H1 (cell line): ENCODE results near the gene ZNF649. TPM values are rescaled to one million over a fixed set of nuclear protein-coding genes. Genes with fewer than 3 reads are reported as not detected.
A peak's percentile ranks its signal among the peaks of the same experiment; 100 is the strongest.

ENCODE experiments used
- CTCF ChIA-PET: fragments of 300-600 bp; sonication (Branson Sonifier 250); formaldehyde crosslinking; loops from one replicate; lab custom pipeline; 2021; ENCODE audit not compliant: partially characterized antibody; lab: Charles Lee
- POLR2A ChIA-PET: fragments of 300-600 bp; sonication (Branson Sonifier 250); formaldehyde crosslinking; loops from one replicate; lab custom pipeline; 2021; ENCODE audit warnings: inconsistent platforms; ENCODE audit not compliant: partially characterized antibody; lab: Charles Lee
- DNase-seq, 2 experiments: peaks; one replicate each; pipeline versions ENCODE4 v3.0.0 to v3.0.0-alpha.2; 2010 to 2022; ENCODE audit warnings: low spot score in 2 of 2, low read depth in 1 of 2, mixed read lengths in 1 of 2
- FAIRE-seq: peaks from 2 replicates; lab custom pipeline; 2011; peaks lifted over from hg19 to GRCh38; lab: Jason Lieb, UNC
- H2AFZ ChIP-seq: 2 replicates; pipeline ENCODE4 v1.8.1; 2012; ENCODE audit warnings: low read length, inconsistent platforms
- H2AK5ac ChIP-seq: 2 replicates; pipeline ENCODE4 v1.6.1; 2013; ENCODE audit warnings: low read depth, low read length
- H2BK120ac ChIP-seq: replicated peaks from 2 replicates; pipeline ENCODE3; 2013; ENCODE audit warnings: low read depth, low read length, inconsistent platforms
- H2BK12ac ChIP-seq: 2 replicates; pipeline ENCODE4 v1.6.1; 2013; ENCODE audit warnings: low read depth, low read length
- H2BK15ac ChIP-seq: 2 replicates; pipeline ENCODE4 v1.6.1; 2013; ENCODE audit warnings: low read length
- H2BK20ac ChIP-seq: 2 replicates; pipeline ENCODE4 v1.6.1; 2013; ENCODE audit warnings: low read length
- H2BK5ac ChIP-seq: 2 replicates; pipeline ENCODE4 v1.6.1; 2013; ENCODE audit warnings: low read depth, low read length
- H3K14ac ChIP-seq: 2 replicates; pipeline ENCODE4 v1.6.1; 2013; ENCODE audit warnings: inconsistent platforms; ENCODE audit not compliant: insufficient read length
- H3K18ac ChIP-seq: 2 replicates; pipeline ENCODE4 v1.6.1; 2013; ENCODE audit warnings: low read length; ENCODE audit errors: extremely low read depth
- H3K23ac ChIP-seq: 2 replicates; pipeline ENCODE4 v1.6.1; 2013; ENCODE audit warnings: inconsistent platforms; ENCODE audit not compliant: insufficient read length
- H3K23me2 ChIP-seq: 2 replicates; pipeline ENCODE4 v1.6.1; 2013; ENCODE audit warnings: low read depth, low read length
- H3K27ac ChIP-seq: 2 replicates; pipeline ENCODE4 v1.6.1; 2011; ENCODE audit warnings: low read depth, low read length, inconsistent platforms
- H3K27me3 ChIP-seq, 4 experiments: replicated peaks in 1 of 4; 1 replicate in 1 of 4; 2 replicates in 3 of 4; pipeline versions ENCODE4 v1.6.1 to v1.8.1; 2011 to 2013; ENCODE audit warnings: low read length in 3 of 4, mild to moderate bottlenecking in 3 of 4, inconsistent platforms in 2 of 4, mixed read lengths in 2 of 4, moderate library complexity in 1 of 4; ENCODE audit not compliant: control insufficient read depth in 3 of 4, insufficient read depth in 3 of 4; ENCODE audit errors: extremely low read depth in 1 of 4
- H3K36me3 ChIP-seq, 4 experiments: 2 replicates each; pipeline versions ENCODE4 v1.6.1 to v1.8.1; 2011 to 2013; ENCODE audit warnings: mild to moderate bottlenecking in 4 of 4, low read length in 3 of 4, moderate library complexity in 2 of 4, control low read depth in 1 of 4, inconsistent platforms in 1 of 4; ENCODE audit not compliant: insufficient read depth in 4 of 4, control insufficient read depth in 2 of 4
- H3K4ac ChIP-seq: replicated peaks from 2 replicates; pipeline ENCODE3; 2013; ENCODE audit warnings: low read length, low read depth, mixed read lengths, inconsistent platforms; ENCODE audit not compliant: insufficient read length
- H3K4me1 ChIP-seq, 4 experiments: replicated peaks in 1 of 4; 1 replicate in 1 of 4; 2 replicates in 3 of 4; pipeline versions ENCODE4 v1.6.1 to v1.8.1; 2011 to 2013; ENCODE audit warnings: low read length in 3 of 4, inconsistent platforms in 2 of 4, mixed read lengths in 1 of 4; ENCODE audit not compliant: insufficient read depth in 4 of 4, control insufficient read depth in 3 of 4
- H3K4me2 ChIP-seq, 2 experiments: 2 replicates each; pipeline versions ENCODE4 v1.6.1 to v1.8.1; 2011 to 2013; ENCODE audit warnings: low read depth in 2 of 2, low read length in 2 of 2, control low read depth in 1 of 2, inconsistent platforms in 1 of 2, mild to moderate bottlenecking in 1 of 2; ENCODE audit not compliant: insufficient read depth in 1 of 2
- H3K4me3 ChIP-seq, 4 experiments: fragments of 200-600, 300-600 bp in 1 of 4; sonication (generic), shearing (Covaris generic), sonication (Bioruptor Twin) in 1 of 4; 2 replicates each; pipeline versions ENCODE4 v1.5.1 to v1.8.1; 2011 to 2016; ENCODE audit warnings: low read length in 4 of 4, low read depth in 3 of 4, control low read depth in 2 of 4, inconsistent platforms in 2 of 4, mild to moderate bottlenecking in 2 of 4, mixed read lengths in 1 of 4, moderate library complexity in 1 of 4; ENCODE audit not compliant: insufficient read depth in 2 of 4; ENCODE audit errors: extremely low read depth in 1 of 4
- H3K56ac ChIP-seq: replicated peaks from 2 replicates; pipeline ENCODE3; 2013; ENCODE audit warnings: low read depth, mild to moderate bottlenecking, mixed read lengths, low read length, inconsistent platforms; ENCODE audit not compliant: insufficient read length
- H3K79me1 ChIP-seq: 2 replicates; pipeline ENCODE4 v1.6.1; 2013; ENCODE audit warnings: low read depth, low read length, control low read depth
- H3K79me2 ChIP-seq, 2 experiments: 2 replicates each; pipeline versions ENCODE4 v1.6.1 to v1.8.1; 2012 to 2013; ENCODE audit warnings: low read length in 2 of 2, mild to moderate bottlenecking in 2 of 2, inconsistent platforms in 1 of 2; ENCODE audit not compliant: insufficient read depth in 2 of 2, control insufficient read depth in 1 of 2
- H3K9ac ChIP-seq, 4 experiments: replicated peaks in 1 of 4; 1 replicate in 1 of 4; 2 replicates in 3 of 4; pipeline versions ENCODE4 v1.6.1 to v1.8.1; 2011 to 2013; ENCODE audit warnings: low read depth in 3 of 4, low read length in 3 of 4, control low read depth in 2 of 4, mild to moderate bottlenecking in 2 of 4, moderate library complexity in 2 of 4, inconsistent platforms in 1 of 4; ENCODE audit errors: extremely low read depth in 1 of 4
- H3K9me3 ChIP-seq, 2 experiments: 2 replicates each; pipeline versions ENCODE4 v1.6.1 to v1.8.1; 2012 to 2013; ENCODE audit warnings: mild to moderate bottlenecking in 2 of 2, moderate library complexity in 2 of 2, control low read depth in 1 of 2, inconsistent platforms in 1 of 2, low read depth in 1 of 2, low read length in 1 of 2, mixed read lengths in 1 of 2; ENCODE audit not compliant: insufficient read depth in 2 of 2
- H4K20me1 ChIP-seq, 2 experiments: replicated peaks in 1 of 2; 2 replicates each; pipeline versions ENCODE3 to v1.8.1; 2011 to 2013; ENCODE audit warnings: inconsistent platforms in 2 of 2, low read length in 2 of 2, mild to moderate bottlenecking in 1 of 2; ENCODE audit not compliant: insufficient read depth in 2 of 2, control insufficient read depth in 1 of 2
- H4K5ac ChIP-seq: 2 replicates; pipeline ENCODE4 v1.6.1; 2013; ENCODE audit warnings: low read length, low read depth, mixed read lengths, inconsistent platforms; ENCODE audit not compliant: insufficient read length
- H4K8ac ChIP-seq: 2 replicates; pipeline ENCODE4 v1.8.0; 2013; ENCODE audit warnings: mild to moderate bottlenecking, moderate library complexity, low read length, inconsistent platforms; ENCODE audit not compliant: insufficient read depth; ENCODE audit errors: extremely low read depth
- H4K91ac ChIP-seq: replicated peaks from 2 replicates; pipeline ENCODE3; 2013; ENCODE audit warnings: low read length, mixed read lengths, inconsistent platforms; ENCODE audit not compliant: insufficient read length
- CBX8 ChIP-seq: fragments of 300-800, 300-1000 bp; sonication (generic); IDR thresholded peaks from 2 replicates; pipeline ENCODE4 v1.7.1; 2016; ENCODE audit warnings: low read depth, low read length, borderline replicate concordance
- CHD2 ChIP-seq: IDR thresholded peaks from 2 replicates; pipeline ENCODE4 v1.6.1; 2012; ENCODE audit warnings: low read length, improper control_type of control experiment
- GTF2F1 ChIP-seq: IDR thresholded peaks from 2 replicates; pipeline ENCODE4 v1.6.1; 2012; ENCODE audit warnings: low read depth, low read length, improper control_type of control experiment, borderline replicate concordance
- HDAC6 ChIP-seq: IDR thresholded peaks from one replicate; pipeline ENCODE4 v1.7.1; 2012; ENCODE audit warnings: low read depth, mild to moderate bottlenecking, inconsistent platforms, low read length, moderate library complexity
- POLR2A ChIP-seq, 2 experiments: IDR thresholded peaks; 1 replicate in 1 of 2; 2 replicates in 1 of 2; pipeline ENCODE4 v1.6.1; 2011; ENCODE audit warnings: low read depth in 2 of 2, low read length in 2 of 2, mild to moderate bottlenecking in 2 of 2; ENCODE audit errors: control extremely low read depth in 1 of 2
- POLR2AphosphoS5 ChIP-seq: IDR thresholded peaks from 2 replicates; pipeline ENCODE4 v1.6.1; 2011; ENCODE audit warnings: low read depth, low read length
- RBBP5 ChIP-seq: IDR thresholded peaks from 2 replicates; pipeline ENCODE4 v1.7.1; 2012; ENCODE audit warnings: low read depth, mild to moderate bottlenecking, inconsistent platforms, low read length, moderate library complexity, borderline replicate concordance
- SIN3A ChIP-seq, 2 experiments: IDR thresholded peaks in 1 of 2; conservative IDR thresholded peaks in 1 of 2; 2 replicates each; pipeline ENCODE4 v1.6.1; 2011 to 2012; ENCODE audit warnings: low read length in 2 of 2, improper control_type of control experiment in 1 of 2, low read depth in 1 of 2, mild to moderate bottlenecking in 1 of 2
- SP2 ChIP-seq: IDR thresholded peaks from 2 replicates; pipeline ENCODE4 v1.6.1; 2012; ENCODE audit warnings: mild to moderate bottlenecking, low read length, inconsistent platforms
- TAF1 ChIP-seq: IDR thresholded peaks from 2 replicates; pipeline ENCODE4 v1.6.1; 2011; ENCODE audit warnings: mild to moderate bottlenecking, low read depth, low read length
- TAF7 ChIP-seq: optimal IDR thresholded peaks from 2 replicates; pipeline ENCODE3; 2011; ENCODE audit warnings: low read depth, mild to moderate bottlenecking, inconsistent platforms, low read length, moderate library complexity, borderline replicate concordance
- ZNF274 ChIP-seq: IDR thresholded peaks from 2 replicates; pipeline ENCODE4 v1.7.0; 2012; ENCODE audit warnings: low read length, borderline replicate concordance; ENCODE audit errors: extremely low read depth
- whole genome bisulfite sequencing, 2 experiments: shearing (Covaris generic) in 1 of 2; methylation state at CpG; one replicate each; pipeline versions ENCODE4 v1.1.6 to v1.1.7; 2013 to 2015; ENCODE audit warnings: low lambda C conversion rate in 2 of 2, mixed read lengths in 2 of 2, inconsistent platforms in 1 of 2, low coverage in 1 of 2, missing lambda C conversion rate in 1 of 2; ENCODE audit not compliant: insufficient replicate concordance in 2 of 2, insufficient coverage in 1 of 2, insufficient read length in 1 of 2; ENCODE audit errors: extremely low coverage in 1 of 2, missing lambda C conversion rate in 1 of 2; 5-methylcytosine and 5-hydroxymethylcytosine counted together
- polyA plus RNA-seq, 7 experiments: library from polyadenylated mRNA; depleted of rRNA in 3 of 7; stranded (reverse) in 5 of 7; unstranded in 2 of 7; fragments of >200 nt in 5 of 7; fragments of 200-250 nt in 2 of 7; gene quantifications; 1 replicate in 5 of 7; 2 replicates in 1 of 7; 4 replicates in 1 of 7; pipeline versions ENCODE4 v1.2.1 to v1.2.3, GENCODE V29; 2011 to 2013; ENCODE audit warnings: missing spikeins in 2 of 7, mixed read lengths in 2 of 7
- total RNA-seq: library from RNA; stranded (reverse); fragmentation: NEBNext Ultra II Directional; extraction: Animal tissue kit (Norgen Biotek cat#: 25700); gene quantifications from 2 replicates; pipeline ENCODE4 v1.2.1, GENCODE V29; 2021

ZNF649 gene
- total and polyA plus RNA-seq, 2 of the 8 experiments (the other 6 are each of a cell fraction or from before 2014, with no cell fraction given): 24.7 to 51.7 TPM

DNA sequence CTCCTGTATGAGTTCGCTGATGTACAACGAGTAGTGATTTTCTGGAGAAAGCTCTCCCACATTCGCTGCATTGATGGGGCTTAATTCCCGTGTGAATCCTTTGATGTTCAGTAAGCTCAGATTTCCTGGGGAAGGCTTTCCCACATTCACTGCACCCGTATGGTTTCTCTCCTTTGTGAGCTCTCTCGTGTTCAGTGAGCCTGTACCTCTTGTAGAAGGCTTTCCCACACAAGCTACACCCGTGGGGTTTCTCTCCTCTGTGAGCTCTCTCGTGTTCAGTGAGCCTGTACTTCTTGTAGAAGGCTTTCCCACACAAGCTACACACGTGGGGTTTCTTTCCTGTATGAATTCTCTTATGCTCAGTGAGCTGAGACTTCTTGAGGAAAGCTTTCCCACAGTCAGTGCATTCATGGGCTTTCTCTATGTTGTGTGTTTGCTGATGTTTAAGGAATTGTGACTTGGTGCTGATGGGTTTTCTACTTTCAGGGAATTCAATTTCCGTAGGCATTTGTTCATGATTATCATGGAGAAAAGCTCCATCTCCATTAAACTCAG is 13.5 kb downstream of the ZNF649 start:
- Histone ChIP-seq H2BK120ac (no peak overlapping the region), H2BK12ac (no peak overlapping the region), H4K5ac (no peak overlapping the region), H3K23me2 (no peaks in the 10 kb centered on the region), H2BK5ac (no peak overlapping the region), H2AK5ac (no peak overlapping the region), H3K27me3 (no peaks in the 10 kb centered on the region), H3K23ac (no peak overlapping the region), H3K79me1 (peaks cover 5% of the 10 kb centered on the region; the same call in 1 of the 2 replicates), H3K4me2 (no peak overlapping the region), H2AFZ (no peak overlapping the region), H2BK15ac (no peak overlapping the region), H4K91ac (no peak overlapping the region), H3K14ac (no peak overlapping the region), H3K4ac (no peak overlapping the region), H3K36me3 (peaks cover 47 to 86% (median 69%) of the 10 kb centered on the region in 4 experiments), H3K79me2 (peaks cover under 1 to 49% of the 10 kb centered on the region in 2 experiments; a peak in 3 of 4 replicates), H2BK20ac (no peak overlapping the region), H3K27ac (no peak overlapping the region), H3K9me3 (peaks cover 62 to 66% of the 10 kb centered on the region in 2 experiments), H3K9ac (no peak overlapping the region), H3K56ac (no peak overlapping the region), H3K18ac (no peak overlapping the region), H3K4me1 (peaks cover 0 to 3% (median 0%) of the 10 kb centered on the region in 4 experiments; a peak in 1 of 7 replicates), H3K4me3 (peak overlapping the region in 1 of 4 experiments; percentile 33; a peak in 1 of 8 replicates), H4K8ac (no peak overlapping the region), H4K20me1 (no peaks in the 10 kb centered on the region)
- FAIRE-seq (no peak), DNase-seq (no peak)
- POLR2A ChIA-PET: interaction anchor here (0.6 to 2.6 kb wide), 14 partner anchors 8 to 287 kb away, joined by 3 to 26 read pairs (median 4); no protein-coding TSS in a partner anchor
- CTCF ChIA-PET: interaction anchor here (0.6 to 1.2 kb wide), 3 partner anchors 11 to 377 kb away, joined by 3 read pairs; no protein-coding TSS in a partner anchor
- WGBS, 2 experiments: 91% methylated on average over 10 of the region's 10 CpGs; no CpG with 5 or more reads in 1 of the 2 experiments
- peak in 1 of 2 experiments; percentile 18; a peak in 2 of 3 replicates for TF ChIP-seq POLR2A (IDR thresholded peaks at IDR 0.05; ENCODE audit: control extremely low read depth in 1 of 2, low read depth in 2 of 2, low read length in 2 of 2)
- TF ChIP-seq RBBP5: no peak
- no peak for TF ChIP-seq SIN3A (conservative IDR thresholded peaks at IDR 0.05 in 1 of 2, IDR thresholded peaks at IDR 0.05 in 1 of 2; ENCODE audit: low read depth in 1 of 2, low read length in 2 of 2)
- no peak for TF ChIP-seq CBX8
- no peak for TF ChIP-seq SP2
- no peak for TF ChIP-seq TAF7
- peak; percentile 50; the same call in 1 of the 2 replicates for TF ChIP-seq POLR2AphosphoS5
- no peak for TF ChIP-seq CHD2
- peak; percentile 55; the same call in 1 of the 2 replicates for TF ChIP-seq ZNF274
- TF ChIP-seq TAF1: no peak
- peak; percentile 9 for TF ChIP-seq HDAC6
- peak; percentile 79; the same call in 1 of the 2 replicates for TF ChIP-seq GTF2F1
